HL-60/S4 (cell line): Measurements from ENCODE around the gene UBAC1.

Source experiments
- in situ Hi-C: fragments of 300-500 bp; cut with MboI; formaldehyde crosslinking; loops from 2 replicates; pipeline ENCODE4 v1.14.3; 2022; ENCODE audit warnings: low sequenced_read_pairs

The UBAC1 gene

GRCh38 chr9:135885100-135885853, 75.9 kb downstream of the UBAC1 start:
- in situ Hi-C loops = no loop called here

GRCh38 chr9:135884328-135885035, 76.7 kb downstream of the UBAC1 start:
- in situ Hi-C loops = no loop called here

- in situ Hi-C loops = no loop called here
These were observed 77.6 kb downstream of the UBAC1 start for GRCh38 chr9:135883410-135884089.
